GM12873 (cell line): ENCODE measurements around the gene ORM2.

Experiments
- TF ChIP-seq, protein P1 (sequence below): IDR thresholded peaks from 2 replicates; pipeline ENCODE4 v1.5.1; 2012; ENCODE audit warnings: low read depth, mild to moderate bottlenecking, moderate library complexity, low read length, control low read depth; ENCODE audit not compliant: insufficient read depth; ENCODE audit errors: missing control alignments

The ORM2 gene

DNA sequence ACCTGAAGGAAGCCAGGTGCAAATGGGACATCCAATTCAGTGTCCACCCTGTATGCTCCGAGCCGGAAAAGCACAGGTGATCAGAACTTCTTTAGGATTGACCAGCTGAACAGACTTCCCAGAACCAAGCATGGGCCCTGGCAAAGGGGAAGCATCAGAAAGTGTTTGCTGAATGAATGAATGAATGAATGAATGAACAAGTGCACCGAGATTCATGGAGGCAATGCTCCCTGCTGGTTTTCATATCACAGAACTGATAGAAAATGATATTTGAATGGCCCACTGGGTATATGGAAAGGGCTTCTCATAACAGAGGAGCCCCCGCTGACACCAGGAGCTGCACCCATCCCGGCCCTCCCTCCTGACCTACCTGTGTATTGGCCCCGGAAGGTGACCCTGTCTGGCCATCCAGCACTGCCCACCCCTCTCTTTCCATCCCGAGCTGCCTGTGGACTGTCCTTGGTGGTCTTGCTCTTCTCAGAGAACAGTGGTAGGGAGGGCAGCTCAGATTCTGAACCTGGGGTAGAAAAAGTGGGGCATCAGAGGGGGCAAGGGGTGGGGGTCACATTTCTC lies 15.9 kb downstream of the ORM2 start:
- TF ChIP-seq, protein P1, sequence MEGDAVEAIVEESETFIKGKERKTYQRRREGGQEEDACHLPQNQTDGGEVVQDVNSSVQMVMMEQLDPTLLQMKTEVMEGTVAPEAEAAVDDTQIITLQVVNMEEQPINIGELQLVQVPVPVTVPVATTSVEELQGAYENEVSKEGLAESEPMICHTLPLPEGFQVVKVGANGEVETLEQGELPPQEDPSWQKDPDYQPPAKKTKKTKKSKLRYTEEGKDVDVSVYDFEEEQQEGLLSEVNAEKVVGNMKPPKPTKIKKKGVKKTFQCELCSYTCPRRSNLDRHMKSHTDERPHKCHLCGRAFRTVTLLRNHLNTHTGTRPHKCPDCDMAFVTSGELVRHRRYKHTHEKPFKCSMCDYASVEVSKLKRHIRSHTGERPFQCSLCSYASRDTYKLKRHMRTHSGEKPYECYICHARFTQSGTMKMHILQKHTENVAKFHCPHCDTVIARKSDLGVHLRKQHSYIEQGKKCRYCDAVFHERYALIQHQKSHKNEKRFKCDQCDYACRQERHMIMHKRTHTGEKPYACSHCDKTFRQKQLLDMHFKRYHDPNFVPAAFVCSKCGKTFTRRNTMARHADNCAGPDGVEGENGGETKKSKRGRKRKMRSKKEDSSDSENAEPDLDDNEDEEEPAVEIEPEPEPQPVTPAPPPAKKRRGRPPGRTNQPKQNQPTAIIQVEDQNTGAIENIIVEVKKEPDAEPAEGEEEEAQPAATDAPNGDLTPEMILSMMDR: no peak

GRCh38 chr9:114346146-114346545 lies 16.5 kb downstream of the ORM2 start:
- TF ChIP-seq, protein P1: no peak

DNA sequence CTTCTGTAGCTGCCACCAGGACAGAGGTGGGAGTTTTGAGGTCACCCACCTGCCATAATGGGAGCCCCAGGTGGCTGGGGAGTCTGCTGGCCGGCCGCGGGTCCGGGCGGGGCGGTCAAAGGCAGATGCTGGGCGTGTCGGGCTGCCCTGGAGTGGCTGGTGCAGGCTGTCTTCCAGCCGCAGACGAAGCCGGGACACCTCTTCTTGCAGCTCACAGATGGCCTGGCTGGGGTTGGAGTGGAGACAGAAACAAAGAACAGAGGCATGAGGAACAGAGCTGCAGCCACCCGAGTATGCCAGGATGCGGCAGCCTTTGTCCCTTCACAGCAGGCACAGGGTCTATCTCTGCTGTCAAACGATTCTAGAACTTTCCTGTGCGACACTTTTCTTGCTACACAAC lies 18.0 kb downstream of the ORM2 start:
- TF ChIP-seq, protein P1: no peak

GRCh38 chr9:114348261-114348905 lies 18.7 kb downstream of the ORM2 start:
- TF ChIP-seq, protein P1: no peak

DNA sequence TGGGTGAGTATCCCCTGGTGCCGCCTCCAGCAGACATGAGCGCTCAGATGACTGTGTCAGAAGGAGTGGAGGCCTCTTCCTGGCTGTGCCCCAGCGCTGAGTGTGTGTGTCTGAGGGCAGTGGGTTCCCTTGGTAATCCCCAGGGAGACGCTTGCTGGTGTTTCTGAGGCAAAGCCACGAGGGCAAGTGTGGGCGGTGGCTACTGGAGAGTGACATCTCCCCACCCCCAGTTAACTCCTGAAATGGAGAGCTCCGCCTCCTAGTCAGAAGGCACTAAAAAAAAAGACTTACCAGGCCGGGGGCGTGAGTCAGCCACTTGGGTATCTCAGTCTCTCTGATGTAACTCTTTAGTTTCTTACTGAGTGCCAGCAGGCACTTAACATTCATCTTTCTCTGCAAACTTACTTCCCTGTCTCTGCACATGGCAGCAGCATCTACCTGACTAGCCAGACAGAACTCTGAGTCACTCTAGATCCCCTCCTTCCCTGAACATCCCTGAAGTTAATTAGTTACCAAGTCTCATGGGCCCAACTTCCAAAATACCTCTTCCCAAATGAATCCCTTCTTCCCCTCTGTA lies 19.3 kb downstream of the ORM2 start:
- TF ChIP-seq, protein P1: no peak

GRCh38 chr9:114349713-114350480 lies 20.2 kb downstream of the ORM2 start:
- TF ChIP-seq, protein P1: no peak
